K562 (cell line): Measurements from ENCODE around the gene NPHP1. TPM values are rescaled to one million over a fixed set of nuclear protein-coding genes. Genes with fewer than 3 reads are reported as not detected.
"Not testable (repeated sequence)": the region's sequence is repeated elsewhere in the genome, so short reads cannot be mapped to it uniquely, and the experiment has no call there.

Experiments used
- ATAC-seq: fragments of 200-7000 bp; cut with Tn5 transposase; 3 replicates; pipeline ENCODE4 v1.9.1; 2020; ENCODE audit warnings: moderate library complexity
- BruUV-seq: library from RNA; stranded (reverse); fragments of 400-500 nt; replicated peaks from 2 replicates; lab custom pipeline; 2021; lab: Mats Ljungman, UMichigan
- CTCF ChIA-PET: fragments of 300-600 bp; formaldehyde crosslinking; extraction: SDS; loops from one replicate; lab custom pipeline; 2021; ENCODE audit warnings: low intra/inter-chr PET ratio; lab: Yijun Ruan, JAX
- POLR2A ChIA-PET: fragments of 300-600, 350-650 bp; sonication (Branson Sonifier 250); formaldehyde crosslinking; extraction: SDS; loops from one replicate; lab custom pipeline; 2021; ENCODE audit warnings: antibody characterized with exemption, inconsistent platforms; lab: Yijun Ruan, JAX
- DNase-seq, 4 experiments: peaks; one replicate each; pipeline versions ENCODE4 v3.0.0 to v3.0.0-alpha.2; 2011 to 2018; ENCODE audit warnings: low spot score in 3 of 4, mixed read lengths in 3 of 4; ENCODE audit errors: extremely low read depth in 1 of 4
- FAIRE-seq: peaks from 2 replicates; lab custom pipeline; 2011; peaks lifted over from hg19 to GRCh38; lab: Jason Lieb, UNC
- H2AFZ ChIP-seq: 2 replicates; pipeline ENCODE4 v1.6.0; 2011; ENCODE audit warnings: low read depth, low read length, control low read depth, inconsistent platforms
- H3K27ac ChIP-seq: fragments of 200-600 bp; 3 replicates; pipeline ENCODE4 v1.8.0; 2011; ENCODE audit warnings: low read depth, mild to moderate bottlenecking, control low read depth, inconsistent platforms, low read length, moderate library complexity, mixed read lengths; ENCODE audit errors: extremely low read depth
- H3K27me3 ChIP-seq, 2 experiments: fragments of 300-600 bp in 1 of 2; 2 replicates in 1 of 2; 3 replicates in 1 of 2; pipeline versions ENCODE4 v1.6.0 to v1.8.0; 2011; ENCODE audit warnings: inconsistent platforms in 2 of 2, low read length in 2 of 2, mild to moderate bottlenecking in 1 of 2, mixed read lengths in 1 of 2, moderate library complexity in 1 of 2; ENCODE audit not compliant: control insufficient read depth in 2 of 2, insufficient read depth in 2 of 2
- H3K36me3 ChIP-seq: fragments of 300-600 bp; 3 replicates; pipeline ENCODE4 v1.8.0; 2011; ENCODE audit warnings: mild to moderate bottlenecking, low read length, inconsistent platforms; ENCODE audit not compliant: control insufficient read depth, insufficient read depth
- H3K4me1 ChIP-seq, 2 experiments: fragments of 200-600 bp in 1 of 2; replicated peaks in 1 of 2; 2 replicates in 1 of 2; 3 replicates in 1 of 2; pipeline versions ENCODE4 v1.5.1 to v1.8.0; 2011; ENCODE audit warnings: inconsistent platforms in 2 of 2, low read length in 2 of 2, mild to moderate bottlenecking in 1 of 2, mixed read lengths in 1 of 2, moderate library complexity in 1 of 2; ENCODE audit not compliant: control insufficient read depth in 2 of 2, insufficient read depth in 2 of 2
- H3K4me2 ChIP-seq: 2 replicates; pipeline ENCODE4 v1.6.1; 2011; ENCODE audit warnings: low read length, control low read depth, inconsistent platforms, mixed read lengths; ENCODE audit not compliant: insufficient read depth
- H3K4me3 ChIP-seq: fragments of 200-600 bp; sonication (generic), shearing (Covaris generic); 2 replicates; pipeline ENCODE4 v1.5.1; 2016; ENCODE audit warnings: control low read depth, inconsistent platforms
- H3K79me2 ChIP-seq: fragments of 200-600 bp; 3 replicates; pipeline ENCODE4 v1.8.0; 2011; ENCODE audit warnings: low read length, inconsistent platforms; ENCODE audit not compliant: control insufficient read depth, insufficient read depth
- H3K9ac ChIP-seq, 2 experiments: 2 replicates each; pipeline versions ENCODE4 v1.6.0 to v1.6.1; 2011; ENCODE audit warnings: low read depth in 2 of 2, low read length in 2 of 2, control low read depth in 1 of 2, inconsistent platforms in 1 of 2, mild to moderate bottlenecking in 1 of 2, mixed read lengths in 1 of 2; ENCODE audit not compliant: insufficient read depth in 1 of 2
- H3K9me1 ChIP-seq: one replicate; pipeline ENCODE4 v1.6.0; 2011; ENCODE audit warnings: inconsistent platforms, mild to moderate bottlenecking, low read length, moderate library complexity; ENCODE audit not compliant: control insufficient read depth, insufficient read depth
- H3K9me3 ChIP-seq: replicated peaks from 2 replicates; pipeline ENCODE4 v1.5.1; 2011; ENCODE audit warnings: low read depth, low read length, inconsistent platforms; ENCODE audit not compliant: control insufficient read depth, insufficient read depth
- H4K20me1 ChIP-seq: replicated peaks from 2 replicates; pipeline ENCODE4 v1.6.1; 2011; ENCODE audit warnings: low read length, inconsistent platforms, mixed read lengths; ENCODE audit not compliant: control insufficient read depth, insufficient read depth
- WGBS: fragments of 100-300 bp; shearing (Covaris generic); methylation state at CpG from one replicate; pipeline ENCODE4 v1.1.6; 2016; ENCODE audit warnings: low coverage, mixed read lengths; ENCODE audit not compliant: insufficient coverage; ENCODE audit errors: missing lambda C conversion rate; 5-methylcytosine and 5-hydroxymethylcytosine counted together
- in situ Hi-C: fragments of 300-500 bp; cut with MboI; formaldehyde crosslinking; loops from 4 replicates; pipeline ENCODE4 v1.15.0; 2018; ENCODE audit warnings: inconsistent platforms, mixed read lengths
- intact Hi-C: fragments of 100-400 bp; cut with micrococcal nuclease; formaldehyde crosslinking; loops from 2 replicates; pipeline ENCODE4 v1.14.2; 2022
- polyA plus RNA-seq, 8 experiments: library from polyadenylated mRNA; depleted of rRNA in 4 of 8; stranded (reverse) in 5 of 8; unstranded in 3 of 8; fragments of >200 nt; fragmentation: Nextera tagmentation in 2 of 8; fragmentation: Illumina TruSeq in 1 of 8; extraction: Ambion mirVana in 2 of 8; extraction: Trizol in 1 of 8; gene quantifications; 2 replicates each; pipeline versions ENCODE4 v1.2.1 to v1.2.3, GENCODE V29; 2011 to 2014; ENCODE audit warnings: inconsistent platforms in 1 of 8, missing spikeins in 1 of 8
- total RNA-seq, 7 experiments: library from RNA; depleted of rRNA in 6 of 7; stranded (reverse); fragments of >200 nt in 6 of 7; fragmentation: Illumina TruSeq in 2 of 7; extraction: Trizol in 2 of 7; gene quantifications; 2 replicates each; pipeline versions ENCODE4 v1.2.1 to v1.2.3, GENCODE V29; 2011 to 2021; ENCODE audit warnings: low replicate concordance in 1 of 7

NPHP1 gene
- total and polyA plus RNA-seq, 9 of the 15 experiments (the other 6 are each of a cell fraction or from before 2014, with no cell fraction given), result 0.11 to 0.32 (median 0.20) TPM; not detected in 5

GRCh38 chr2:110229886-110230285 is 25.1 kb upstream of the NPHP1 start:
- H2AFZ ChIP-seq, intact Hi-C loops, H3K4me3 ChIP-seq, DNase-seq, H3K36me3 ChIP-seq, H3K79me2 ChIP-seq, FAIRE-seq, H3K27ac ChIP-seq, H3K4me2 ChIP-seq, H3K4me1 ChIP-seq, CTCF ChIA-PET, H3K9me1 ChIP-seq, H4K20me1 ChIP-seq, BruUV-seq, H3K9me3 ChIP-seq, H3K9ac ChIP-seq, POLR2A ChIA-PET, ATAC-seq, H3K27me3 ChIP-seq: not testable (repeated sequence)
- in situ Hi-C loops, result loop anchor here (10.0 kb wide), 1 partner anchor 295 kb away; no protein-coding TSS in a partner anchor
- no CpG with 5 or more reads among the region's 1 CpG for WGBS

- in situ Hi-C loops, result loop anchor here (10.0 kb wide), 1 partner anchor 288 kb away; no protein-coding TSS in a partner anchor
- CTCF ChIA-PET, H3K9me3 ChIP-seq, ATAC-seq, H3K9me1 ChIP-seq, BruUV-seq, intact Hi-C loops, H3K79me2 ChIP-seq, H4K20me1 ChIP-seq, H3K4me3 ChIP-seq, H3K4me2 ChIP-seq, POLR2A ChIA-PET, H3K27me3 ChIP-seq, H3K9ac ChIP-seq, FAIRE-seq, H2AFZ ChIP-seq, H3K4me1 ChIP-seq, DNase-seq, H3K36me3 ChIP-seq, H3K27ac ChIP-seq: not testable (repeated sequence)
- WGBS, result 0% methylated on average over 1 of the region's 1 CpG
Measured at GRCh38 chr2:110222626-110223025, 17.8 kb upstream of the NPHP1 start.
